Measurements from ENCODE around the gene HBS1L. TPM values are rescaled to one million over a fixed set of nuclear protein-coding genes. Genes with fewer than 3 reads are reported as not detected.

HBS1L gene
- total and polyA plus RNA-seq, 9 donors, result 25.4 to 68.1 (median 55.9) TPM

GRCh38 chr6:134943522-134944111 is 111.0 kb downstream of the HBS1L start:
- Histone ChIP-seq H3K4me1 (ENCODE audit: insufficient read depth) (no peaks in the 10 kb centered on the region), H3K36me3 (no peaks in the 10 kb centered on the region), H3K4me3 (no peak overlapping the region), H3K9me3 (no peaks in the 10 kb centered on the region), H3K27me3 (no peaks in the 10 kb centered on the region), H3K27ac (no peak overlapping the region)
- intact Hi-C loops (cut with DNase I), result loop anchor here in 3 of 4 donors (5.0 to 10.0 kb wide), 2 partner anchors 786 to 789 kb away; no protein-coding TSS in a partner anchor
- DNase-seq, result no peak
- 93 to 95% (median 94%) methylated on average over 9 of the region's 9 CpGs for WGBS, 3 donors
- no peak for TF ChIP-seq POLR2A (IDR thresholded peaks at IDR 0.05)
- TF ChIP-seq CTCF (IDR thresholded peaks at IDR 0.05), result no peak
- TF ChIP-seq EP300 (IDR thresholded peaks at IDR 0.05), result no peak

- no peak overlapping the region for H3K4me3 ChIP-seq
- no peak overlapping the region for H3K27ac ChIP-seq
- no peaks in the 10 kb centered on the region for H3K27me3 ChIP-seq
- DNase-seq, result no peak
- TF ChIP-seq POLR2A (IDR thresholded peaks at IDR 0.05), result no peak
- no peaks in the 10 kb centered on the region for H3K9me3 ChIP-seq
- 79 to 87% (median 82%) methylated on average over 5 of the region's 5 CpGs for WGBS, 3 donors
- intact Hi-C loops (cut with DNase I), result no loop called here
- no peaks in the 10 kb centered on the region for H3K36me3 ChIP-seq
- H3K4me1 ChIP-seq (ENCODE audit: insufficient read depth), result no peaks in the 10 kb centered on the region
These were observed 115.7 kb downstream of the HBS1L start for GRCh38 chr6:134938896-134939295.

- Histone ChIP-seq H3K4me1 (ENCODE audit: insufficient read depth) (no peaks in the 10 kb centered on the region), H3K9me3 (no peaks in the 10 kb centered on the region), H3K4me3 (no peak overlapping the region), H3K27me3 (no peaks in the 10 kb centered on the region), H3K27ac (no peak overlapping the region), H3K36me3 (no peaks in the 10 kb centered on the region)
- no peak for TF ChIP-seq CTCF (IDR thresholded peaks at IDR 0.05)
- no peak for TF ChIP-seq POLR2A (IDR thresholded peaks at IDR 0.05)
- no peak for TF ChIP-seq EP300 (IDR thresholded peaks at IDR 0.05)
- 76 to 80% (median 79%) methylated on average over 5 of the region's 5 CpGs for WGBS, 3 donors
- DNase-seq, result no peak
- intact Hi-C loops (cut with DNase I), result no loop called here
These were observed 117.2 kb downstream of the HBS1L start for GRCh38 chr6:134937426-134937825.

DNA sequence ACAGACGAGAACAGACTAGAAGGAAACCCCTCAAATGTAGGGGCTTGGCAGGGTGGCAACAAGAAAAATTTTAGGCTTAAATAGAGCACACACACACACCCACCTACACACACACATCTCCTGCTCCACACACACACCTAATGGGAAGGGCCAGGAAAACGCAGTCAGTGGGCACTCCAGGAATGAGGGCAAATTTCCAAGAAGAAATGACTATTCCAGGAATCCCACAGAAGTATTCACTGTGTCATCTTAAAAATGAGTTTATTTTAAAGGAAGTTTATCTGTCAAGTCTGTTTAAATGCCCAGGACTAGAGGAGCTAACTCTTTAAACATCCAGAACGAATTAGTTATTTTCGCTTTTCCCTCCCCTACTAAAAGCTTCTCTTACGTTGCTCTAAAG is 117.7 kb downstream of the HBS1L start:
- no peak overlapping the region for H3K4me3 ChIP-seq
- whole genome bisulfite sequencing, 3 donors, result 56 to 65% (median 57%) methylated on average over 5 of the region's 5 CpGs
- no peaks in the 10 kb centered on the region for H3K9me3 ChIP-seq
- no peaks in the 10 kb centered on the region for H3K4me1 ChIP-seq (ENCODE audit: insufficient read depth)
- DNase-seq, result no peak
- H3K27ac ChIP-seq, result no peak overlapping the region
- H3K27me3 ChIP-seq, result no peaks in the 10 kb centered on the region
- intact Hi-C loops (cut with DNase I), result no loop called here
- no peaks in the 10 kb centered on the region for H3K36me3 ChIP-seq
- TF ChIP-seq POLR2A (IDR thresholded peaks at IDR 0.05) (no peak), CTCF (IDR thresholded peaks at IDR 0.05) (no peak), EP300 (IDR thresholded peaks at IDR 0.05) (no peak)

GRCh38 chr6:134936476-134936875 is 118.1 kb downstream of the HBS1L start:
- Histone ChIP-seq H3K9me3 (no peaks in the 10 kb centered on the region), H3K27ac (no peak overlapping the region), H3K4me3 (no peak overlapping the region), H3K4me1 (ENCODE audit: insufficient read depth) (no peaks in the 10 kb centered on the region), H3K36me3 (no peaks in the 10 kb centered on the region), H3K27me3 (no peaks in the 10 kb centered on the region)
- intact Hi-C loops (cut with DNase I), result no loop called here
- no peak for TF ChIP-seq CTCF (IDR thresholded peaks at IDR 0.05)
- no peak for TF ChIP-seq EP300 (IDR thresholded peaks at IDR 0.05)
- no peak for TF ChIP-seq POLR2A (IDR thresholded peaks at IDR 0.05)
- WGBS, 3 donors, result 80 to 95% (median 90%) methylated on average over 5 of the region's 5 CpGs
- no peak for DNase-seq

Measured in ovary (tissue), 9 donors.